ENCODE measurements around the gene NCAN.

GRCh38 chr19:19223636-19224035, 11.9 kb downstream of the NCAN start:
- no peak for TF ChIP-seq BCL3 (CRISPR knock-in tag; IDR thresholded peaks at IDR 0.05)
- TF ChIP-seq ISL2 (CRISPR knock-in tag; IDR thresholded peaks at IDR 0.05), result no peak
- no peak for TF ChIP-seq ZNF512 (CRISPR knock-in tag; IDR thresholded peaks at IDR 0.05)
- TF ChIP-seq POLR2A (IDR thresholded peaks at IDR 0.05; ENCODE audit: insufficient read depth in 1 of 2, low read depth in 2 of 2, low read length in 2 of 2), result no peak

Measured in HepG2 (cell line).